NCI-H146 (cell line): ENCODE measurements around the gene KDM5C.

Experiments
- DNase-seq: peaks from one replicate; lab custom pipeline; 2025; lab: John Stamatoyannopoulos, UW

The KDM5C gene

DNA sequence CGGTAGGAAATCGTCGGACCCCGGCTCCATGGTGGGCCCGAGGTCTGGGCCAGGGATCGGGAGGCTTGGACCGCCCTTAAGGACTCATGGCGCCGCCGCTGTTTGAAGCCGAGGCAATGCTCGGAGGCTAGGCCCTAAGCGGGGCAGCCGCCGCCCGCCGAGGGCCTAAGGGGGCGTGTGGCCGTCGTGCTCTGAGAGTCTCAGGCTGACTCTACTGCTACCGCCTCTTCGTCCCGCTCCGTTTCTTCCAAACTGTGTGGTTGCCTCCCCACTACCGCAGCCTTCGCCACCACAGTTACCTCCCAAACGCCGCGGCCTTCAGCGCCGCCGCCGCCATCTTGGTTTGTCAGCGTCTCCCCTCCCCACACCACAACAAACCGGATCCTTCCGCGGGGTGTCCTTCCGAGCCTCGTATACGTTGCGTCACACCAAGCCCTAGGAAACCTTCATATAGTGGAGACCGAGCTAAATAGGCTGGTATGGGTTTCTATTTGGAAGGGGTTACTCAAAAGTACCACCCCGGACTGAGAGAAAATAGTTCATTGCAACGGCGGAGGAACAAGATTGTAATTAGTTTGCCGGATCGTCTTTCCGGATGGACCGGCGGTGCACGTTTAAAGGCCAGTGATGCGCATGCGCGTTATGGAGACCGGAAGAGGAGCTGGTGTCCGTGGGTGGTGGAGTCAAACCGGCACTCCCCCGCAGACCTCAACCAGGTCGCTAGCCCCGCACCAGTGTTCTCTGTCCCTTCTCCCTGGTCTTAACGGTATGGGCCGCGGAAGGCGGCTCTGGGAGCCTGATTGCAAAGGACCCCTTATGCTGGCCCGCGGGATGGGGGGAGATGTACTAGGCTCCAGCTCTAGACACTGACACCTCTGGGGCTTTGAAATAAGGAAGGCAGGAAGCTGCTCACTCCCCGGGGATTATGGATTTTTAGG, at the start of gene KDM5C:
Gene KDM5C (minus strand): TSS at position 348 of the 938 bp plus-strand sequence. CDS start 318 bp downstream, at position 30.
- DNase-seq: peak; percentile 93

DNA sequence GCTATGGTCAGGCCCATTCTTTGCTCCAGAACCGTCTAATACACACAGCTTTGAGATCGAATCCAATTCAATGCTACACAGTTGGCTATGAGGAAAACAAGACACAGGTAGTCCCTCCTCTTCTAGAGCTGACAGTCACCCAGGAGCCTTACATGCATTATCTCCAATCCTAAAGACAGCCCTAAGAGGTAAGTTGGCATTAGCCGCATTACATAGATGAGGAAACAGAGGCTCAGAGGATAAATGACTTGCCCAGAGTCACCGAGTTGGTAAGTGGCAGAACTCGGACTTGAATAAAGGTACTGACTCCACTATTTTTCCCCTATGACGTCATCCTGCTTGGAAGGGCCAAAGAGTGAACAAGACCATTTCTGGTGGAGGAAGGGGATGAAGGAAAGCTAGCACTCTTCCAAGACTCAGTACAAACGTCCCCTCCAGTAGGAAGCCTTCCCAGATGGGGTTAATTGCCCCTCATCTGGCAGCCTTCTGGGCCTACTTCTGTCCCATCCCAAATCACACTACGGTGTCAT, 47.9 kb upstream of the KDM5C start:
- no peak for DNase-seq

DNA sequence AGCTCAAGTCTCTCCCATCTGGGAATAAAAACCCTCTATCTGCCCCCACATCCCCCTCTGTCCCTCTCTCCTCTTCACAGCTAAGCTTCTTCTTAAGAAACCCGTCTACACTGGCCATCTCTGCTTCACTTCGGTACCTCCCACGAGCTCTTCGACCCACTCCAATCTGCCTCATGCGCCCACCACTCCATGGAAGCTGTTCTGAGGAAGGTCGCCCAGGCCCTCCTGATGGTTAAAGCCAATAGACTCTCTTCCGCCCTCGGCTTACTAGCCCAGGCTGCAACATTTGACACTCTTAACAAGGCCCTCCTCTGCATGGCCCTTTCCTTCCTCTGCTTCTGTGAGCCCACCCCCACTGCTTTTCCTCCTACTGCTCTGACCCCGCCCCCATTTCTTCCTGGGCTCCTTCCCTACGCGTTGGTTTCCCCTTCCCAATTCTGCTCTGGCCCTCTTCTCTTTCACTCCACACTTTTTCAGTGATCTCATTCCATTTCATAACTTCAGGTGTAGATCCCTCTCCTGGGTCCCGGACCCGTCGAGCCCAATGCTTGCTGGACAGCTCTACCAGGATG, 44.6 kb upstream of the KDM5C start:
- DNase-seq: no peak

DNA sequence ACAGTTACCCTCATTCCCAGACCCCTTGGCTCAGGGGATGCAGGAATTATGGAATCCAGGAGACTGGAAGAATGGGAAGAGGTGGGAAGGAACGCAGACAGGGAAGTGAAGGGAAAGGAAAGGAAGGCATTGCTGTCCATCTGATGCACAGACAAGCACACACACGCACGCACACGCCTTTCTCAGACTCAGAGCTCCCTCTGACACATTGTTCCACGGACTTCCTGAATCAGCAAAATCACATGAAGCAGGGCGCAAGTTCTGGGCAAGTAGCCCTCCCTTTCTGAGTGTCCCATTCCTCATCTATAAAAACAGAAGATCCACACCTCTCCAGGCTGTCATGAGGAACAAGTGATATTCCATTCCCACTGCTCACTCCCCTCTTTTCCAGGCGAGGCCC, 43.2 kb upstream of the KDM5C start:
- DNase-seq: no peak

DNA sequence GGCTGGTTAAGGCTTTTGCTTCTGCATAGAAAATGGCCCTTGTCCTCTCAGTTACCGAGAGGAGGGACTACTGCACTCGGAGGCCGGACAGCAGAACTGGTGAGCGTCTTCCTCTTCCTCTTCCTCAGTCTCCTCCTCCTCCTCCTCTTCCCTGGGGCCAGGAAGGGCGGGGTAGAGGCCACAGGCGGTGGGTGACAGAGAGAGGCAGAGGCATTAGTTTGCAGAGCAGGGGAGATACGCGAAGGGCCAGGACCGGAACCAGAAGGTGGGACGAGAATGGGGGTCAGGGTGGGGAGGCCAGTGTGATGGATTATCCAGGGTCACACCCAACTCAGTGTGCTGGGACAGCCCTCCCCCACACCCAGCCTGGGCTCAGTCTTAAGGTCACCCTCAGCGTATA, 41.9 kb upstream of the KDM5C start:
- no peak for DNase-seq

DNA sequence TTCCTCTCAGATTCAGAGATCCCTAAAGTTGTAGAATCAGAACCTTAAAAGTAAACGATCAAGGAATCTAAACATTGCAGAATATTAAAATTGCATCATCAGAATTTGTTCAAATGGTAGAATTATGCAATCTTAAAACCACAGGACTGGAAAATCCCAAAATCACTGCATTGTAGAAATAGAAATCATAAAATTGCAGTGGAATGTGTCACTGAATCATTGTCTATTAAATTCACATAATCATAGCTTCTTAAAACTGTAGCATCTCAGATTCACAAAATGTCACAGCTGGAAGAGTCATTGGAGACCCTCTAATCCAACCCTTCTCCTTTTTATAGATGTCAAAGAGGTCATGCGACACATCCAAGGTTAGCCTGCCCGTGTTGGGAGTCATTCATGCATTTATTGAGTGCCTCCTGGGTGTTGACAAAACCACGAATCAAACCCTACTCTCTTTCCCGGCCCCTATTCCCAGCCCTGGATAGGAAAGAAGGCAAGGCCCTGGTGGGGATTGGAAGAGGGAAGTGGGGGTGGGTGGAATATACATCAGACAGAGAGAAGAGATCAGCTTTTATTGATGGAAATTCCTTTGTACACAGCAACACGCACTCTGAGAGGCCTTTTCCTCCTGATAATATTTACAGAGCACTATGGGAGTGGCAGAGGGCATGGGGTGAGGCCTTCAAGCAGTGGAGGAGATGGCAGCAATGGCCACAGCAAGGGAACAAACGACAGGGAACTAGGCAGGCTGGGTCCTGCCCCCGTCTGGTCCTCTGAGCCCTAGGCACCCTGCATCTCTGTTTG, 41.0 kb upstream of the KDM5C start:
- no peak for DNase-seq

DNA sequence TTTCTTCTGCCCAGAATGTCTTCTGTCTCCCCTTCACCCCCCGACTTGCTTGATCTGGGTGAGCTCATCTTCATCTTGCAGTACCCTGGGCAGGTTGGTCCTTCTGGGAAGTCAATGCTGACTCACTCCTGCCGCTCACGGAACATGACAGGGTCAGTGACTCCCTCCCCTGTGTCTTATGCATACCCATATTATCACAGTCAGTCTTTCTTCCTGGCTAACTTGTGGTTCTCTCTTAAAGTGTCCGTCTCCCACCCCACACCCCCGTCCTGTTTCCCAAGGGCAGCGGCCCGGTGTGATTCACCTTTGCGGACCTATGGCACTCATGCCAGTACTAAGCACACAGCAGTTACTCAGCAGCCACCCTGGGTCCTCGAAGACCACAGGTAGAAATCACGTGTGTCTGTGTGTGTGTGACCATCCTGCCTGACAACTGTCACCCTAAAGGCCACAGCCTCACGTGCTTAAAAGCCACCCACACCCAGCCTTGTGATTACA, 38.6 kb upstream of the KDM5C start:
- no peak for DNase-seq

DNA sequence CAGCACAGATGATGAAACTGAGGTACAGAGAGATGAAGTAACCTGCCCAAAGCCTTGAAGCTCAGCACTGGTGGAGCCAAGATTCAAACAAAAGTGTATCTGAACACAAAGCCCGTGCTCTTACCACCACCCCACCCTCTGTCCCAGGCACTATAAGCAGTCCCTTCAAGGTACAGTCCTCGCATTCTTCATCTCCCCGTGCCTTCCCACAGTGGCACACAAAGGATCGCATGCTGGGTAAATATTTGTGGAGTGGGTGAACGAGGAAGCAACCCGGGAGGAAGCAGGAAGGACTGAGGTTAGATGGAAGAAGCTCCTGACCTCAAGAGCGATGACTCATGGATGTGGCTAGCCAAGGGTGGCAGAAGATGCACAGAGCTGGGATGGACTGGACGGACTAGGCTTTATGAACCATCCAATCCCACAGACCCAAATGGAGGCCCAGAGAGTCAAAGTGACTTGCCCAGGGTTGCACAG, 37.9 kb upstream of the KDM5C start:
- DNase-seq: no peak

DNA sequence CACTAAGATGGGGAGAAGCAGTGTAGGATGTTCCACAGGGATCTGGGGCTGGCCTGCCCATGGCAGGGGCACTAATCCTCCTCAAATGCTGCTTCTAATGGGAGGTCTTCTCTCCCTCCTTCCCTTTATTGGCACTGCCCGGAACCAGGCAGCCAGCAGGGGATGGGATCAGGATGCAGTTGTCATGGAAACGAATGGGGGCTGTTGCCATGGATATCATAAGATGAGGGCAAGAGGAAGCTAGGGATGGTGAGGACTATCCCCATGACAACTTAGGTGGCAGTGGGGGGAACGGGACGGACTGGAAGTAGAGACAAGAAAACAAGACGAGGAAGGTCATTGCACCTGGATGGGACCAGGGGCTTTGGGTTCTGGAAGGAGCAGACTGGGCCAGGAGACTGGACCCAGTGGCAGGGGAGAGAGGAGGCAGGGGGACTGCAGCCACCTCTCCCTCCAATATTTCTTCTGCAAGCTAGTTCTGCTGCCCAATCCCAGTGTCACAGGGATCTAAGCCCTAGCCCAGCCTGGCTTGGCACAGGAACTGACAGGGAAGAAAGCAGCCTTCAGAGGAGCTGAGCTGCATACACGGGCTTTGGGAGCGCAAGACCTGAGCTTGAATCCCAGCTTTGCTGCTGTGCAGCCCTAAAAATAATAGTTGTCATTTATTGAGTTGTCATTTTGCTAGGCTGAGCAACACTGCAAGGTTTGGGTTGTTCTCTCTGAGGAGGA, 37.3 kb upstream of the KDM5C start:
- DNase-seq: no peak

DNA sequence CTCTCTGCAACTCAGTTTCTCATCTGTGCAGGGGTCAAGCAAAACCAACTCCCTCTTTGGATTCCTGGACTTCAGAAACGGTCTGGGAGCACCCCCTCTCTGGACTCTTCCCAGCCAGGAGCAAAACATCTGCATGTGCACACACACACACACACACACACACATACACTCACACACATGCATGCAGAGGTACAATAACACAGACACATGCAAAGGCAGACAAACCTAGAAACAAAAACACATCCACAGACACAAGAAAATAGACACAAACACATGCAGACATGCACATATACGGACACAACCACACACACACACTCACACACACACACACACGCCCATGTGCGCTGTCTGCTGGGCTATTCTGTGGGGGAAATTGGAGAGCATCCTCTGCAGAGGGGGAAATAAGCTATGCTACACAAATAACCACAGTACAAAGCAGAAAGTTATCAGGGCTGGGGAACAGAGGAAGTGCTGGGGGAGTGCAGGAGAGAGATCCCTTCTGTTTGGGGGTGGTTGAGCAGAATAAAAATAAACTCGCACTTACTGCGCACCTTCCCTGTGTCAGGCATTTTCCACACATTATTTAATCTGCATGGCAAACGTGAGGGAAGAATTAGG, 36.5 kb upstream of the KDM5C start:
- no peak for DNase-seq

DNA sequence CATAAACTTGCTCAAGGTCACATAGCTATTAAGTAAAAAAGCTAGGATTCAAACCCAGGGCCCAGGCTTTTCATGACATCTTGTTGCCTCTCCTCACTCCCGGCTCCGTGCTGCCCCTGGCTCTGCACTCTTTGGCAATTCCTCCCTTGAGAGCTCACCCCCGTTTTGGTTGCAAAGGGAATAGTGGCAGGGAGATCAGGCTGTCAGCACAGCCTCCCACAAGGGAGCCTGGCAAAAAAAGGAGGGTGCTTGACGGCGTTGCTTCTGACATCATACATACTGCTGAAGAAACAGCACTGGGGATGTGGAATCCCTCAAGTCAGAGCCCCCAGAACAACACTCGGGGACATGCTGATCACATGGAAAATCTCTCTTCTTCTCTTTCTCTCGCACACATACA, 35.8 kb upstream of the KDM5C start:
- DNase-seq: no peak

DNA sequence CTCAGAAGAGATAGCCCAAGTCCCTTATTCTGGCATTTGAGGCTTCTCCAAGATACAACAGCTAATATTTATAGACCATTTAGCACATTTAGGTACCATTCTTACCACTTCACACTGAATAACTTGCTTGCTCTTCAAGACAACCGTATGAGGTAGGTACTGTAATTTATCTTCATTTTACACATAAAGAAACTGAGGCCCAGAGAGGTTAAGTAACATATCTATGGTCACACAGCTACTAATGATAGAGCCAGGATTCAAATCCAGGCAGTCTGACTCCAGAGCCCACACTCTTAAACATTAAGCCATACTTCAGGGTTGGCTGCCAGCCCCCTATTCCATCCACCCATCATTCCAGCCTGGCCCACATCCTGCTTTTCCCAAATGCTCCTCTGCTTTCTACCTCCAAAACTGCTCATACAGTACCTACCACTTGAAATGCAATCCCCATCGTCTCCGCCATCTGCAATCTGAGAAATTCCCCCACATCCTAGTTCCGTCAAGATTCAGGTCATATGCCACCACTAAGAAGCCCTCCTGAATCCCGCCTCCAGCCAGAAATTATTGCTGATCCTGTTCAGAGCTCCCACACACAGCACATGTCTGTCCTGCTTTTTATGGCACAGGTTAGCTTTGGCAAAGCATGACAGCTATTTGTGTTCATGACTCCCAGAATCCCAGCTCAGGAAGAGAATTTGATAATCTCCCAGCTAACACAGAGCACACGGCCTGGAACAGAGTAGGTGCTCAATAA, 32.8 kb upstream of the KDM5C start:
- no peak for DNase-seq

DNA sequence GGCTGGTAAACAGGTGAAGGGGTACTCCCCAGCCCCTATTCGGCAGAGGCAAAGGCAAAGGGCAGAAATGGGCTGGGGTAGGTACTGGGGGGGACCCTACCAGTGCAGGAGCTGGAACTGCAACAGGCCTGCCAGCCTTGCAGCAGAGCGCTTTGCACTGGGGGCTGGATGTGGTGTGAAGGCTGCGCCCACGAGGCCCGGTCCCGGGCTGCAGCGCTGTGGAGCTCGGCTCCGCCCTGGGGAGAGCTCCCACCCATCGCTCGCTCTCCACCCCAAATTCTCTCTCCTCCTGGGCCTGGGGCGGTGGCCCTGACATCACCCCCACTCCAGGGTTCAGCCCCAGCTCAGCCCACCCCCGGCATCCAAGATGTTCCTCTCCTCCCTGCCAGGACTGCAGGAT, 32.2 kb upstream of the KDM5C start:
- no peak for DNase-seq

DNA sequence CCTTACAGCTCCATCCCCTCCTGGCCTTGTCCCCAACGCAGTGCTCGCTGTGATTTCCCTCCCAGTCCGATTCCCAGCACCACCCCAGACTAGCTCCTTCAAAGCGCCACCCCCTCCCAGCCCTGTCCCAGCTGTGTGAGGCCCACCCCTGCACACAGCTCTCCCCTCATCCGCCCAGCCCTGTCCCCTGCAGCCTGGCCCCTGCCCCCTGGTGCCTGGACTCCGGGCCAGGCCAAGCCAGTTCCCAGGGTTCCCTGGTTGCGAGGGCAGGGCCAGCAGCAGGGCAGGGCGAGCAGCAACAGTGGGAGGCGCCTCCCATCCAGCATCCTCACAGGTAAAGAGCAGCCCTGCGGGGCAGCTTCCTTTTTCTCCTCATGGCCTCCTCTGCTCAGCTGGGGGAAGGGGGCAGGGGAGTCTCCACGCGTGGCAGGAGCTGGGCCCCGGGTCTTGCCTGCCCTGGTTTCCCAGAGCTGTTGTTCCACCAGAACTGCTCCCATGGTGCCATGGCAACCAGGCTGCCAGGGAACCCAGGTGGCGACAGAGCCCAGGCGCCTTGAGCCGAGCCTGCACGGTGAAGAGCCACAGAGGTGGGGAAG, 31.5 kb upstream of the KDM5C start:
- peak; percentile 60 for DNase-seq

DNA sequence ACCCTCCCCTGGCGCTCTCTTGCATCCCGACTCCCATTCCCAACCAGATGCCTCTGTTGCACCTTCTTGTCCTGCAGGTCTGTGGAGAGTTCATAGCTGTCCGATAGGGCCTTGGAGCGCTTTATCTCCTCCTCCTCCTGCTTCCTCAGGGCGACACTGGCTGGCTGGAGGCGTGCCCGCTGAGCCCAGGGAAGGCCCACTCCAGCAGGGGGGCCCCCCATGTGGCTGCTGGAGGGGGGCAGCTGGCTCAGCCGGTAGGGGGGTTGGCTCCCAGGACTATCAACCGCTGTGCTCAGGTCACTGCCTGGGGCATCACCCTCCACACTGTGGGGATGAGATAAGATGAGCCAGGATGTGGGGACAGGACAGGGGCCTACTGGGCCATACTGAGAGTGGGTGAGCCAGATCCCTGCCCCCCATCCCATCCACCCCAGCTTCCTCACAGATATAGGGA, 30.8 kb upstream of the KDM5C start:
- no peak for DNase-seq

DNA sequence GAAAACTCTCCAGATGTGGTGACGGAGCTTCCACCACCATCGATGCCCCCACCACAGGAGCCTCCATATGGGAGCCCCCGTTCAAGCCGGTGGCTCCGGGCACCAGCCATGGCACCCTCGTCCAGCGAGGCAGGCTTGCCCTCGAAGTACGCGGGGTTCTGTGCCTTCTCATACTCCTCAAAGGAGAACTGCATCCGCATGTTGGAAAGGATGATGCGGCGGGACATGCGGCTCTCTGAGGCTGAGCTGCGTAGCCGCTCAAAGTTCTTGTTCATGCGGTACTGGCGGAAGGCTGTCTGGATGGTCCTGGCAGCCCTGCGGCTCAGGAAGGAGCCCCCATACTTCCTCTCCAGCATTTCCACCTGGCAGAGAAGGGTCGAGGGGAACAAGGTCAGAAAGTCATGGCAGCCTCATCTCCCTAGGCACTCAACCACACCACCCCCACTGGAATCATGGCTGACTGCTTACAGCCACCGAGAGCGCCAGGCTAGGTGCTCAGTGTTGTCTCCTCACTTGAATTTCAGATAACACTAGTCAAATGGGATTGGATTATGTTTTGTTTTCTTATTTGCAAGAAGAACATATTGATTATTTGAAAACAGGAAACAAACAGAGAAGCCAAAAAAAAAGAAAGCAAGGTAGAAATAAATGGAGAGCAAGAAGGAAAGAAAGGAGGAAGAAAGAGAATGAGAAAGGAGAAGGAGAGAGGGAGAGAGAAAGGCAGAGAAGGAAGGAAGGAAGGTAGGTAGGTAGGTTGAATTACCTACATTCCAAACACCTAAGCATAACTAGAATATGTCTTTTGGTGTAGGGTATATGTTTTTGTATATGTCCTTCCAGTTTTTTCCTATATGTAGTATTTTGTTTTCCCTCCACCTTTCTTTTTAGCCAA, 29.8 kb upstream of the KDM5C start:
- no peak for DNase-seq

DNA sequence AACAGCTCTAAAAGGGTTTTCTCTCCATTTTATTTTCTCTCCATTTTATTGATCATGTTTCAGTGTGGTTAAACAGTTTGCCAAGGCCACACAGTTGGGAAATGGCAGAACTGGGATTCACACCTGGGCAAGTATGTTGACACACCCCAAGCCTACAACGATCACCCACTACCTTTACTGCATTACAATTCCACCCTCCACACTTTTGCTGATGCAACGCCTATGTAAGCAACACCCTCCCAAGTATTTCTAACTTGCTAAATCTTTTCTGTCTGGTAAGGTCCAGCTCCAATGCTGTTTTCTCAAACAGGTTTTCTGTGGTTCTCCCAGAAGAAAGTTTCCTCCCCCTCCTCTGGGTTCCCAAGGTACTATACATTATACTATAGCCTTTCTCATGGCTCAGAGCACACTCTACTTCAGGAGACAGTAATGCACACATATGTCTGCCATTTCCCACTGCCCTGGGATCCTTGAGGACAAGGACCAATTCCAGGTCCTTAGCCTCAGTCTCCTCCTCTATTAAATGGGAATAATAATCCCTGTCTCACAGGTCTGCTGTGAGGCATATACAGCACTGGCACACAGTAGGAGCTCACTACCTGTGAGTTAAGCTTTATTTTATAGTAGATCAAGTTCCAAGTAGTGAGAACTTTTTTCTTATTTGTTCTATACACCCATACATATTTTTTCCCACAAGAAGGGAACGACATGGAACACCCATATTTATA, 28.4 kb upstream of the KDM5C start:
- no peak for DNase-seq

DNA sequence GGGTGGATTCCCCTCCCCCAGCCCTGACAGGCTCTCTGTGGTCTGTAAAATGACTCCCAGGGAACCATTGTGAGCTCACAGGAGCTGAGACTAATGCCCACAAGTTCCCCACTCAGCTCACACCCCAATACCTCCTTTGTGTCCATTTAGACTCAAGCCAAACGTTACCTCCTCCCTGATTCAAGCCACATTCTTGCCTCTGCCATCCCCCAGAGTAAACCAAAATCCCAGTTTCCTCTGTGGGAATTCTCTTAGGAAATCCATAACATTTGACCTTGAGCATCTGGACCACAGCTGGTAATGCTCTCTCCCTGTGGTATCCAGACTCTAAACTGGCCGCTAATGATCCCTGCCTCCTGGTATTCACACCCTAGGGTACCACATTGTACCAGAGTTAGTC, 26.3 kb upstream of the KDM5C start:
- no peak for DNase-seq
